Dendritic cell treated with granulocyte-macrophage colony-stimulating factor and Interleukin-4, amounts not matched to agents 40 ng/mL and 50 ng/mL, for 4 days (primary cell): ENCODE results near the gene PLXNA2.

Experiments used
- H3K27ac Mint-ChIP-seq: one replicate; pipeline ENCODE4 v1.8.0; 2022; ENCODE audit warnings: mild to moderate bottlenecking, mixed read lengths
- H3K27me3 Mint-ChIP-seq: one replicate; pipeline ENCODE4 v1.8.0; 2022; ENCODE audit warnings: mild to moderate bottlenecking, mixed read lengths
- H3K36me3 Mint-ChIP-seq: one replicate; pipeline ENCODE4 v1.8.0; 2022; ENCODE audit warnings: low read depth, mixed read lengths
- H3K4me1 Mint-ChIP-seq: one replicate; pipeline ENCODE4 v1.8.0; 2022; ENCODE audit warnings: low read depth, mixed read lengths
- H3K4me3 Mint-ChIP-seq: one replicate; pipeline ENCODE4 v1.8.0; 2022; ENCODE audit warnings: mild to moderate bottlenecking, moderate library complexity, mixed read lengths
- H3K9me3 Mint-ChIP-seq: one replicate; pipeline ENCODE4 v1.8.0; 2022; ENCODE audit warnings: mixed read lengths
- intact Hi-C: fragments of 100-400 bp; cut with micrococcal nuclease; formaldehyde crosslinking; loops from one replicate; pipeline ENCODE4 v1.15.0; 2022

The PLXNA2 gene

GRCh38 chr1:208231881-208232661 lies 12.1 kb downstream of the PLXNA2 start:
- peaks cover 42% of the 10 kb centered on the region for H3K27me3 Mint-ChIP-seq
- intact Hi-C loops = no loop called here
- H3K9me3 Mint-ChIP-seq = no peaks in the 10 kb centered on the region
- H3K27ac Mint-ChIP-seq = no peak overlapping the region
- H3K4me3 Mint-ChIP-seq = no peak overlapping the region
- no peaks in the 10 kb centered on the region for H3K36me3 Mint-ChIP-seq
- H3K4me1 Mint-ChIP-seq = peaks cover 43% of the 10 kb centered on the region

GRCh38 chr1:208230668-208231529 lies 13.3 kb downstream of the PLXNA2 start:
- H3K9me3 Mint-ChIP-seq = no peaks in the 10 kb centered on the region
- intact Hi-C loops = no loop called here
- no peak overlapping the region for H3K4me3 Mint-ChIP-seq
- peaks cover 42% of the 10 kb centered on the region for H3K27me3 Mint-ChIP-seq
- H3K36me3 Mint-ChIP-seq = no peaks in the 10 kb centered on the region
- peaks cover 40% of the 10 kb centered on the region for H3K4me1 Mint-ChIP-seq
- H3K27ac Mint-ChIP-seq = no peak overlapping the region

GRCh38 chr1:208228550-208228949 lies 15.6 kb downstream of the PLXNA2 start:
- Mint-ChIP-seq H3K4me3 (no peak overlapping the region), H3K27me3 (peaks cover 50% of the 10 kb centered on the region), H3K27ac (no peak overlapping the region), H3K4me1 (peaks cover 24% of the 10 kb centered on the region), H3K9me3 (no peaks in the 10 kb centered on the region), H3K36me3 (no peaks in the 10 kb centered on the region)
- intact Hi-C loops = no loop called here

GRCh38 chr1:208228026-208228425 lies 16.2 kb downstream of the PLXNA2 start:
- H3K36me3 Mint-ChIP-seq = no peaks in the 10 kb centered on the region
- H3K4me1 Mint-ChIP-seq = peaks cover 27% of the 10 kb centered on the region
- intact Hi-C loops = no loop called here
- H3K27me3 Mint-ChIP-seq = peaks cover 50% of the 10 kb centered on the region
- H3K4me3 Mint-ChIP-seq = no peak overlapping the region
- no peak overlapping the region for H3K27ac Mint-ChIP-seq
- no peaks in the 10 kb centered on the region for H3K9me3 Mint-ChIP-seq

- H3K9me3 Mint-ChIP-seq = no peaks in the 10 kb centered on the region
- H3K27ac Mint-ChIP-seq = no peak overlapping the region
- peaks cover 32% of the 10 kb centered on the region for H3K4me1 Mint-ChIP-seq
- H3K36me3 Mint-ChIP-seq = no peaks in the 10 kb centered on the region
- H3K27me3 Mint-ChIP-seq = peaks cover 54% of the 10 kb centered on the region
- H3K4me3 Mint-ChIP-seq = no peak overlapping the region
- intact Hi-C loops = no loop called here
Observed at GRCh38 chr1:208227366-208227765, 16.8 kb downstream of the PLXNA2 start.

GRCh38 chr1:208225954-208226937 lies 17.9 kb downstream of the PLXNA2 start:
- Mint-ChIP-seq H3K9me3 (no peaks in the 10 kb centered on the region), H3K4me1 (peaks cover 38% of the 10 kb centered on the region), H3K27ac (no peak overlapping the region), H3K27me3 (peaks cover 54% of the 10 kb centered on the region), H3K4me3 (no peak overlapping the region), H3K36me3 (no peaks in the 10 kb centered on the region)
- intact Hi-C loops = no loop called here

- Mint-ChIP-seq H3K9me3 (no peaks in the 10 kb centered on the region), H3K27me3 (peaks cover 50% of the 10 kb centered on the region), H3K36me3 (no peaks in the 10 kb centered on the region), H3K4me3 (no peak overlapping the region), H3K27ac (no peak overlapping the region), H3K4me1 (peaks cover 56% of the 10 kb centered on the region)
- intact Hi-C loops = no loop called here
Observed at GRCh38 chr1:208224192-208224713, 19.9 kb downstream of the PLXNA2 start.

GRCh38 chr1:208223136-208223535 lies 21.0 kb downstream of the PLXNA2 start:
- Mint-ChIP-seq H3K4me1 (peaks cover 63% of the 10 kb centered on the region), H3K27me3 (peaks cover 45% of the 10 kb centered on the region), H3K4me3 (no peak overlapping the region), H3K9me3 (no peaks in the 10 kb centered on the region), H3K27ac (no peak overlapping the region), H3K36me3 (no peaks in the 10 kb centered on the region)
- intact Hi-C loops = no loop called here

GRCh38 chr1:208222376-208223126 lies 21.6 kb downstream of the PLXNA2 start:
- Mint-ChIP-seq H3K9me3 (no peaks in the 10 kb centered on the region), H3K36me3 (no peaks in the 10 kb centered on the region), H3K4me1 (peaks cover 58% of the 10 kb centered on the region), H3K27me3 (peaks cover 39% of the 10 kb centered on the region), H3K4me3 (no peak overlapping the region), H3K27ac (no peak overlapping the region)
- intact Hi-C loops = no loop called here

- peaks cover 35% of the 10 kb centered on the region for H3K27me3 Mint-ChIP-seq
- intact Hi-C loops = no loop called here
- H3K4me3 Mint-ChIP-seq = no peak overlapping the region
- peaks cover 62% of the 10 kb centered on the region for H3K4me1 Mint-ChIP-seq
- peaks cover 9% of the 10 kb centered on the region for H3K36me3 Mint-ChIP-seq
- H3K27ac Mint-ChIP-seq = no peak overlapping the region
- H3K9me3 Mint-ChIP-seq = no peaks in the 10 kb centered on the region
Observed at GRCh38 chr1:208221291-208221622, 22.9 kb downstream of the PLXNA2 start.

GRCh38 chr1:208219659-208220282 lies 24.4 kb downstream of the PLXNA2 start:
- Mint-ChIP-seq H3K27ac (peak overlapping the region; percentile 74), H3K9me3 (no peaks in the 10 kb centered on the region), H3K4me3 (peak overlapping the region; percentile 53), H3K27me3 (peaks cover 38% of the 10 kb centered on the region), H3K36me3 (peaks cover 16% of the 10 kb centered on the region), H3K4me1 (peaks cover 67% of the 10 kb centered on the region)
- intact Hi-C loops = no loop called here

- Mint-ChIP-seq H3K4me3 (peak overlapping the region; percentile 53), H3K36me3 (peaks cover 16% of the 10 kb centered on the region), H3K27ac (peak overlapping the region; percentile 74), H3K9me3 (no peaks in the 10 kb centered on the region), H3K4me1 (peaks cover 70% of the 10 kb centered on the region), H3K27me3 (peaks cover 35% of the 10 kb centered on the region)
- intact Hi-C loops = no loop called here
Observed at GRCh38 chr1:208219098-208219658, 25.0 kb downstream of the PLXNA2 start.
